Neural progenitor cell (in vitro differentiated cells): ENCODE results near the gene SUN5. TPM values are rescaled to one million over a fixed set of nuclear protein-coding genes. Genes with fewer than 3 reads are reported as not detected.

Experiments
- DNase-seq: peaks from one replicate; pipeline ENCODE4 v3.0.0-alpha.2; 2016; ENCODE audit warnings: low spot score
- H2AFZ ChIP-seq: fragments of 200-600 bp; sonication (generic); replicated peaks from 2 replicates; pipeline ENCODE4 v1.6.1; 2016; ENCODE audit warnings: antibody characterized with exemption
- H3F3A ChIP-seq: fragments of 200-600 bp; sonication (generic); 2 replicates; pipeline ENCODE4 v1.6.1; 2016; ENCODE audit warnings: antibody characterized with exemption, low read depth
- H3K27ac ChIP-seq: fragments of 200-600 bp; sonication (generic); 2 replicates; pipeline ENCODE4 v1.5.1; 2016; ENCODE audit warnings: mild to moderate bottlenecking
- H3K27me3 ChIP-seq: fragments of 200-600 bp; sonication (generic); 2 replicates; pipeline ENCODE4 v1.6.1; 2016; ENCODE audit warnings: mild to moderate bottlenecking, moderate library complexity
- H3K36me3 ChIP-seq: fragments of 200-600 bp; sonication (generic); 2 replicates; pipeline ENCODE4 v1.5.1; 2016
- H3K4me1 ChIP-seq: fragments of 200-600 bp; sonication (generic); 2 replicates; pipeline ENCODE4 v1.6.1; 2016; ENCODE audit warnings: mixed run types
- H3K4me2 ChIP-seq: fragments of 200-600 bp; sonication (generic); 2 replicates; pipeline ENCODE4 v1.6.1; 2016
- H3K4me3 ChIP-seq: fragments of 200-600 bp; sonication (generic); 2 replicates; pipeline ENCODE4 v1.5.1; 2016
- H3K79me2 ChIP-seq: fragments of 200-600 bp; sonication (generic); 2 replicates; pipeline ENCODE4 v1.6.1; 2016; ENCODE audit warnings: low read depth
- H3K9ac ChIP-seq: fragments of 200-600 bp; sonication (generic); 2 replicates; pipeline ENCODE4 v1.6.1; 2016
- H3K9me3 ChIP-seq: fragments of 200-600 bp; sonication (generic); 2 replicates; pipeline ENCODE4 v1.5.1; 2016; ENCODE audit warnings: low read depth
- H4K20me1 ChIP-seq: fragments of 200-600 bp; sonication (generic); 2 replicates; pipeline ENCODE4 v1.6.1; 2016; ENCODE audit warnings: low read depth
- H3K27ac Mint-ChIP-seq: 3 replicates; pipeline ENCODE4 v1.8.0; 2021; ENCODE audit warnings: mixed read lengths
- H3K27me3 Mint-ChIP-seq: 2 replicates; pipeline ENCODE4 v1.8.0; 2022; ENCODE audit warnings: low read depth, mild to moderate bottlenecking, inconsistent platforms, moderate library complexity, mixed read lengths; ENCODE audit not compliant: insufficient read depth
- H3K36me3 Mint-ChIP-seq: 3 replicates; pipeline ENCODE4 v1.8.0; 2021; ENCODE audit warnings: mixed read lengths
- H3K4me1 Mint-ChIP-seq: 3 replicates; pipeline ENCODE4 v1.8.0; 2021; ENCODE audit warnings: mixed read lengths
- H3K4me3 Mint-ChIP-seq: 3 replicates; pipeline ENCODE4 v1.8.0; 2021; ENCODE audit warnings: mild to moderate bottlenecking, moderate library complexity, mixed read lengths
- H3K9me3 Mint-ChIP-seq: 3 replicates; pipeline ENCODE4 v1.8.0; 2020; ENCODE audit warnings: mixed read lengths
- EZH2 ChIP-seq: fragments of 200-600 bp; sonication (generic); IDR thresholded peaks from 2 replicates; pipeline ENCODE4 v1.6.1; 2017; ENCODE audit warnings: antibody characterized with exemption, mild to moderate bottlenecking, moderate library complexity
- EZH2phosphoT487 ChIP-seq: fragments of 200-600 bp; sonication (generic); IDR thresholded peaks from 2 replicates; pipeline ENCODE4 v1.6.1; 2017; ENCODE audit warnings: antibody characterized with exemption
- total RNA-seq: library from RNA; depleted of rRNA; stranded (reverse); fragments of >200 nt; gene quantifications from 2 replicates; pipeline ENCODE4 v1.2.3, GENCODE V29; 2015; ENCODE audit warnings: low replicate concordance
- TF ChIP-seq, protein P1 (sequence below): fragments of 200-600 bp; sonication (generic); IDR thresholded peaks from 2 replicates; pipeline ENCODE4 v1.5.1; 2017; ENCODE audit warnings: antibody characterized with exemption, mild to moderate bottlenecking

Gene SUN5
- total RNA-seq, 1 donor from 2014 or later: not detected

- Mint-ChIP-seq H3K36me3 (no peaks in the 10 kb centered on the region), H3K4me1 (peaks cover 38% of the 10 kb centered on the region), H3K27ac (no peak overlapping the region), H3K4me3 (no peak overlapping the region), H3K9me3 (no peaks in the 10 kb centered on the region), H3K27me3 (peaks cover 20% of the 10 kb centered on the region)
- no peak for DNase-seq
- H3K79me2 ChIP-seq: no peaks in the 10 kb centered on the region
- H3K27ac ChIP-seq: no peak overlapping the region
- H3K36me3 ChIP-seq: no peaks in the 10 kb centered on the region
- no peaks in the 10 kb centered on the region for H4K20me1 ChIP-seq
- TF ChIP-seq EZH2: no peak
- TF ChIP-seq, protein P1, sequence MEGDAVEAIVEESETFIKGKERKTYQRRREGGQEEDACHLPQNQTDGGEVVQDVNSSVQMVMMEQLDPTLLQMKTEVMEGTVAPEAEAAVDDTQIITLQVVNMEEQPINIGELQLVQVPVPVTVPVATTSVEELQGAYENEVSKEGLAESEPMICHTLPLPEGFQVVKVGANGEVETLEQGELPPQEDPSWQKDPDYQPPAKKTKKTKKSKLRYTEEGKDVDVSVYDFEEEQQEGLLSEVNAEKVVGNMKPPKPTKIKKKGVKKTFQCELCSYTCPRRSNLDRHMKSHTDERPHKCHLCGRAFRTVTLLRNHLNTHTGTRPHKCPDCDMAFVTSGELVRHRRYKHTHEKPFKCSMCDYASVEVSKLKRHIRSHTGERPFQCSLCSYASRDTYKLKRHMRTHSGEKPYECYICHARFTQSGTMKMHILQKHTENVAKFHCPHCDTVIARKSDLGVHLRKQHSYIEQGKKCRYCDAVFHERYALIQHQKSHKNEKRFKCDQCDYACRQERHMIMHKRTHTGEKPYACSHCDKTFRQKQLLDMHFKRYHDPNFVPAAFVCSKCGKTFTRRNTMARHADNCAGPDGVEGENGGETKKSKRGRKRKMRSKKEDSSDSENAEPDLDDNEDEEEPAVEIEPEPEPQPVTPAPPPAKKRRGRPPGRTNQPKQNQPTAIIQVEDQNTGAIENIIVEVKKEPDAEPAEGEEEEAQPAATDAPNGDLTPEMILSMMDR: no peak
- TF ChIP-seq EZH2phosphoT487: no peak
- no peaks in the 10 kb centered on the region for H3K4me1 ChIP-seq
- no peak overlapping the region for H3K9ac ChIP-seq
- no peaks in the 10 kb centered on the region for H3F3A ChIP-seq
- H3K9me3 ChIP-seq: no peaks in the 10 kb centered on the region
- no peak overlapping the region for H3K4me3 ChIP-seq
- no peak overlapping the region for H2AFZ ChIP-seq
- no peaks in the 10 kb centered on the region for H3K27me3 ChIP-seq
- H3K4me2 ChIP-seq: no peak overlapping the region
Measured at GRCh38 chr20:33012327-33013189, 8.3 kb upstream of the SUN5 start.

DNA sequence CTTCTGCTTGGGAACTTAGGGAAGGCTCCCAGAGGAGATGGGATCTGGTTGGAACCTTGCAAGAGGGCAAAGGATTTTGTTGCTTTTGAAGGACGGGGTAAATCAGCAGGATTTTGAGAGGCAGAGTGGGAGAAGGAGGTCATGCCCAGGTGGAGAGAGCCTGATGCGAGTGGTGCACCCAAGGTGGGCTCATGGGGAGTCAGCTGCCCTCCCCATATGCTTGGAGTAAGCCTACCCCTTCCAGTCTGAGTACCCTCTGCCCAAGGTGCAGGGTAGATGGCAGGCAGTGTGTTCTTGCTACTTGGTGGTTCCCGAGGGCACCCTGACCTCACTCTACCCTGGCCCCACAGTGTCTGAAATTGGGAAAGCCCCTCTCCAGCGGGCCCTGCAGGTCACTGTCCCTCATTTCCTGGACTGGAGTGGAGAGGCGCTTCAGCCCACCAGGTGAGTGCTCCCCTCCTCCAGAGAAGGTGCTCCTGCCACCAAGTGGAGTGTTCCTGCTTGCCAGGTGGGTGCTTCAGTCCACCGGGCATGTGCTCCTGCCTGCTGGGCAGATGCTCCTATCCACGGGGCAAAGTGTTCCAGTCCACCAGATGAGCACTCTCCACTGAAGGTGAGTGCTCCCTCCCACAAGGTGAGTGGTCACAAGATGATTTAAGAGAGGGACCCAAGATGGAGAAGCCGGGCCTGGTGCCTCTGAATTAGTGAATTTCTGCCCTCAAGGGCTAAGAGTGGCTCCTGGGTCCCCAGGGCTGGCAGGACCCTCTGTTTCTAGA is 6.6 kb upstream of the SUN5 start:
- Histone ChIP-seq H3K9ac (no peak overlapping the region), H3K4me1 (no peaks in the 10 kb centered on the region), H3K4me3 (no peak overlapping the region), H3K4me2 (no peak overlapping the region), H3F3A (no peaks in the 10 kb centered on the region), H3K9me3 (no peaks in the 10 kb centered on the region), H2AFZ (no peak overlapping the region), H4K20me1 (no peaks in the 10 kb centered on the region), H3K79me2 (no peaks in the 10 kb centered on the region), H3K27ac (no peak overlapping the region), H3K36me3 (no peaks in the 10 kb centered on the region), H3K27me3 (no peaks in the 10 kb centered on the region)
- DNase-seq: no peak
- Mint-ChIP-seq H3K27me3 (peaks cover 26% of the 10 kb centered on the region), H3K36me3 (no peaks in the 10 kb centered on the region), H3K27ac (peak overlapping the region; percentile 53), H3K9me3 (peaks cover 2% of the 10 kb centered on the region), H3K4me1 (peaks cover 40% of the 10 kb centered on the region), H3K4me3 (no peak overlapping the region)
- TF ChIP-seq, protein P1: no peak
- TF ChIP-seq EZH2: no peak
- no peak for TF ChIP-seq EZH2phosphoT487

- Histone ChIP-seq H4K20me1 (no peaks in the 10 kb centered on the region), H3K27me3 (no peaks in the 10 kb centered on the region), H3K36me3 (no peaks in the 10 kb centered on the region), H3K4me3 (no peak overlapping the region), H3K79me2 (no peaks in the 10 kb centered on the region), H3K4me2 (no peak overlapping the region), H3K9ac (no peak overlapping the region), H3K4me1 (no peaks in the 10 kb centered on the region), H3K9me3 (no peaks in the 10 kb centered on the region), H3K27ac (no peak overlapping the region), H2AFZ (no peak overlapping the region), H3F3A (no peaks in the 10 kb centered on the region)
- TF ChIP-seq EZH2phosphoT487: no peak
- TF ChIP-seq, protein P1: no peak
- TF ChIP-seq EZH2: no peak
- H3K27ac Mint-ChIP-seq: peak overlapping the region; percentile 53
- H3K4me3 Mint-ChIP-seq: no peak overlapping the region
- peaks cover 36% of the 10 kb centered on the region for H3K4me1 Mint-ChIP-seq
- peaks cover 2% of the 10 kb centered on the region for H3K9me3 Mint-ChIP-seq
- H3K36me3 Mint-ChIP-seq: no peaks in the 10 kb centered on the region
- peaks cover 21% of the 10 kb centered on the region for H3K27me3 Mint-ChIP-seq
- DNase-seq: no peak
Measured at GRCh38 chr20:33010133-33010504, 5.9 kb upstream of the SUN5 start.
